Body of pancreas (tissue), 4 donors: ENCODE measurements around the gene ANAPC1.
"Not testable (repeated sequence)": the region's sequence is repeated elsewhere in the genome, so short reads cannot be mapped to it uniquely, and the experiment has no call there.

Source experiments
- POLR2A ChIP-seq, 3 donors: fragments of 450-650 bp; IDR thresholded peaks; one replicate each; pipeline ENCODE4 v1.6.1; 2016; ENCODE audit warnings: antibody characterized with exemption in 3 of 3, mild to moderate bottlenecking in 2 of 3
- TF ChIP-seq, protein P1 (sequence below), 7 experiments: fragments of 450-650 bp in 4 of 7; fragments of 200-600 bp in 3 of 7; sonication (generic) in 3 of 7; IDR thresholded peaks; one replicate each; pipeline ENCODE4 v1.5.1; 2016 to 2019; ENCODE audit warnings: antibody characterized with exemption in 7 of 7

DNA sequence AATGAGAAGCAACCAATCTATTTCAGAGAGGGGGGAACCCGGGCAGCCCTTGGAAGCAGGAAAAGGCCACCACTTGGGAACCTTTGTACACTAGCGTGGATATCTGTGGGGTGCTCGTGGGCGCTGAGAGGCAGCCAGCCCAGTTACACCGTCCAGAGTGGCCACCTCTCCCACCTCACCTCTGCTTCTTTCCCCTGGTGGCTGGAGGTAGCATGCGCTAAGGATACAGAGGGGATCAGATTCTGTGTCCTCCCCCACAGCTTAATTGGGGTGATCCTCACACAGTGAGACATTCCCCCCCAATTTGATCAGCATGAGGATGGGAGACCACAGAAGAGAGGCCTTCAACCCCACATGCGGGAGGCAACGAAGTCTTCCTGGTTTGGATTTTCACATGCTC lies 117.7 kb downstream of the ANAPC1 start:
- TF ChIP-seq, protein P1, sequence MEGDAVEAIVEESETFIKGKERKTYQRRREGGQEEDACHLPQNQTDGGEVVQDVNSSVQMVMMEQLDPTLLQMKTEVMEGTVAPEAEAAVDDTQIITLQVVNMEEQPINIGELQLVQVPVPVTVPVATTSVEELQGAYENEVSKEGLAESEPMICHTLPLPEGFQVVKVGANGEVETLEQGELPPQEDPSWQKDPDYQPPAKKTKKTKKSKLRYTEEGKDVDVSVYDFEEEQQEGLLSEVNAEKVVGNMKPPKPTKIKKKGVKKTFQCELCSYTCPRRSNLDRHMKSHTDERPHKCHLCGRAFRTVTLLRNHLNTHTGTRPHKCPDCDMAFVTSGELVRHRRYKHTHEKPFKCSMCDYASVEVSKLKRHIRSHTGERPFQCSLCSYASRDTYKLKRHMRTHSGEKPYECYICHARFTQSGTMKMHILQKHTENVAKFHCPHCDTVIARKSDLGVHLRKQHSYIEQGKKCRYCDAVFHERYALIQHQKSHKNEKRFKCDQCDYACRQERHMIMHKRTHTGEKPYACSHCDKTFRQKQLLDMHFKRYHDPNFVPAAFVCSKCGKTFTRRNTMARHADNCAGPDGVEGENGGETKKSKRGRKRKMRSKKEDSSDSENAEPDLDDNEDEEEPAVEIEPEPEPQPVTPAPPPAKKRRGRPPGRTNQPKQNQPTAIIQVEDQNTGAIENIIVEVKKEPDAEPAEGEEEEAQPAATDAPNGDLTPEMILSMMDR (IDR thresholded peaks at IDR 0.05), result not testable (repeated sequence)
- TF ChIP-seq POLR2A (IDR thresholded peaks at IDR 0.05), result not testable (repeated sequence)
